ENCODE data around the gene LIPF.

- TF ChIP-seq, protein P1, sequence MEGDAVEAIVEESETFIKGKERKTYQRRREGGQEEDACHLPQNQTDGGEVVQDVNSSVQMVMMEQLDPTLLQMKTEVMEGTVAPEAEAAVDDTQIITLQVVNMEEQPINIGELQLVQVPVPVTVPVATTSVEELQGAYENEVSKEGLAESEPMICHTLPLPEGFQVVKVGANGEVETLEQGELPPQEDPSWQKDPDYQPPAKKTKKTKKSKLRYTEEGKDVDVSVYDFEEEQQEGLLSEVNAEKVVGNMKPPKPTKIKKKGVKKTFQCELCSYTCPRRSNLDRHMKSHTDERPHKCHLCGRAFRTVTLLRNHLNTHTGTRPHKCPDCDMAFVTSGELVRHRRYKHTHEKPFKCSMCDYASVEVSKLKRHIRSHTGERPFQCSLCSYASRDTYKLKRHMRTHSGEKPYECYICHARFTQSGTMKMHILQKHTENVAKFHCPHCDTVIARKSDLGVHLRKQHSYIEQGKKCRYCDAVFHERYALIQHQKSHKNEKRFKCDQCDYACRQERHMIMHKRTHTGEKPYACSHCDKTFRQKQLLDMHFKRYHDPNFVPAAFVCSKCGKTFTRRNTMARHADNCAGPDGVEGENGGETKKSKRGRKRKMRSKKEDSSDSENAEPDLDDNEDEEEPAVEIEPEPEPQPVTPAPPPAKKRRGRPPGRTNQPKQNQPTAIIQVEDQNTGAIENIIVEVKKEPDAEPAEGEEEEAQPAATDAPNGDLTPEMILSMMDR (IDR thresholded peaks at IDR 0.05; ENCODE audit: poor library complexity, severe bottlenecking), result no peak
- TF ChIP-seq SMC3 (conservative IDR thresholded peaks at IDR 0.05; ENCODE audit: poor library complexity), result no peak
- TF ChIP-seq, protein P2, sequence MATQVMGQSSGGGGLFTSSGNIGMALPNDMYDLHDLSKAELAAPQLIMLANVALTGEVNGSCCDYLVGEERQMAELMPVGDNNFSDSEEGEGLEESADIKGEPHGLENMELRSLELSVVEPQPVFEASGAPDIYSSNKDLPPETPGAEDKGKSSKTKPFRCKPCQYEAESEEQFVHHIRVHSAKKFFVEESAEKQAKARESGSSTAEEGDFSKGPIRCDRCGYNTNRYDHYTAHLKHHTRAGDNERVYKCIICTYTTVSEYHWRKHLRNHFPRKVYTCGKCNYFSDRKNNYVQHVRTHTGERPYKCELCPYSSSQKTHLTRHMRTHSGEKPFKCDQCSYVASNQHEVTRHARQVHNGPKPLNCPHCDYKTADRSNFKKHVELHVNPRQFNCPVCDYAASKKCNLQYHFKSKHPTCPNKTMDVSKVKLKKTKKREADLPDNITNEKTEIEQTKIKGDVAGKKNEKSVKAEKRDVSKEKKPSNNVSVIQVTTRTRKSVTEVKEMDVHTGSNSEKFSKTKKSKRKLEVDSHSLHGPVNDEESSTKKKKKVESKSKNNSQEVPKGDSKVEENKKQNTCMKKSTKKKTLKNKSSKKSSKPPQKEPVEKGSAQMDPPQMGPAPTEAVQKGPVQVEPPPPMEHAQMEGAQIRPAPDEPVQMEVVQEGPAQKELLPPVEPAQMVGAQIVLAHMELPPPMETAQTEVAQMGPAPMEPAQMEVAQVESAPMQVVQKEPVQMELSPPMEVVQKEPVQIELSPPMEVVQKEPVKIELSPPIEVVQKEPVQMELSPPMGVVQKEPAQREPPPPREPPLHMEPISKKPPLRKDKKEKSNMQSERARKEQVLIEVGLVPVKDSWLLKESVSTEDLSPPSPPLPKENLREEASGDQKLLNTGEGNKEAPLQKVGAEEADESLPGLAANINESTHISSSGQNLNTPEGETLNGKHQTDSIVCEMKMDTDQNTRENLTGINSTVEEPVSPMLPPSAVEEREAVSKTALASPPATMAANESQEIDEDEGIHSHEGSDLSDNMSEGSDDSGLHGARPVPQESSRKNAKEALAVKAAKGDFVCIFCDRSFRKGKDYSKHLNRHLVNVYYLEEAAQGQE (IDR thresholded peaks at IDR 0.05; ENCODE audit: borderline replicate concordance), result no peak
- TF ChIP-seq EP300 (conservative IDR thresholded peaks at IDR 0.05; ENCODE audit: poor library complexity, severe bottlenecking), result no peak
Measured at GRCh38 chr10:88664142-88664541, at the start of gene LIPF.
